Activated naive CD8-positive, alpha-beta T cell treated with anti-CD3 and anti-CD28 coated beads, Interleukin-2, amount 50 U/mL, for 24 hours (primary cell): ENCODE results near the gene NRXN3.
A peak's percentile ranks its signal among the peaks of the same experiment; 100 is the strongest.
"Not testable (repeated sequence)": the region's sequence is repeated elsewhere in the genome, so short reads cannot be mapped to it uniquely, and the experiment has no call there.

Source experiments
- ATAC-seq: fragments of 150-1000 bp; cut with Tn5 transposase; one replicate; pipeline ENCODE4 v1.10.0; 2021
- DNase-seq: peaks from one replicate; pipeline ENCODE4 v3.0.0; 2021
- H3K27ac Mint-ChIP-seq: one replicate; pipeline ENCODE4 v1.8.0; 2021; ENCODE audit warnings: mild to moderate bottlenecking, mixed read lengths
- H3K27me3 Mint-ChIP-seq: one replicate; pipeline ENCODE4 v1.8.0; 2021; ENCODE audit warnings: mixed read lengths
- H3K36me3 Mint-ChIP-seq: one replicate; pipeline ENCODE4 v1.8.0; 2021; ENCODE audit warnings: low read depth, mixed read lengths
- H3K4me1 Mint-ChIP-seq: one replicate; pipeline ENCODE4 v1.8.0; 2021; ENCODE audit warnings: mixed read lengths
- H3K4me3 Mint-ChIP-seq: one replicate; pipeline ENCODE4 v1.8.0; 2021; ENCODE audit warnings: mild to moderate bottlenecking, moderate library complexity, mixed read lengths
- H3K9me3 Mint-ChIP-seq: one replicate; pipeline ENCODE4 v1.8.0; 2021; ENCODE audit warnings: mixed read lengths

NRXN3 gene

GRCh38 chr14:78524196-78524595, 354.0 kb downstream of the NRXN3 start:
- peaks cover 7% of the 10 kb centered on the region for H3K9me3 Mint-ChIP-seq
- H3K27ac Mint-ChIP-seq: no peak overlapping the region
- no peak for DNase-seq
- no peaks in the 10 kb centered on the region for H3K27me3 Mint-ChIP-seq
- ATAC-seq: no peak
- no peak overlapping the region for H3K4me3 Mint-ChIP-seq
- no peaks in the 10 kb centered on the region for H3K4me1 Mint-ChIP-seq
- H3K36me3 Mint-ChIP-seq: no peaks in the 10 kb centered on the region

GRCh38 chr14:78524766-78525165, 354.6 kb downstream of the NRXN3 start:
- H3K4me3 Mint-ChIP-seq: no peak overlapping the region
- H3K27ac Mint-ChIP-seq: no peak overlapping the region
- DNase-seq: no peak
- no peaks in the 10 kb centered on the region for H3K36me3 Mint-ChIP-seq
- H3K4me1 Mint-ChIP-seq: no peaks in the 10 kb centered on the region
- H3K9me3 Mint-ChIP-seq: peaks cover 7% of the 10 kb centered on the region
- no peak for ATAC-seq
- H3K27me3 Mint-ChIP-seq: peaks cover 3% of the 10 kb centered on the region

DNA sequence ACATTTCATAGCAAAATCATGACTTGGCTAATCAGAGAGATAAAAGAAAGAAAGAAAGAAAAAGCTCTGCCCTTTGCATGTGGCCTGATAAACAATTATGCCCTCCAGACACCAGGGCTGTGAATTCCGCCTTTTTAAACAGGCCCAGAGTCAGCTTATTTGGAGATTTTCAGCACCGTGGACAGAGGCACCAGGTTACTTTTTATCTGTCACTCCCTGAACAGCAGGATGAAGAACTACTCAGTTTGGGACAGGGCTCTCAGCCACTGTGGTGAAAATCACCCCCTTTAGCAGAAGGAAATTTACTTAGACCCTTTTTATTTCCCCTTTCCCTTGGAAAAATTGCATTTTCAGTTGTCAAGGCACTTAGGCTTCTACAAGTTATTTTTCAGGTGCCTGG, 359.9 kb downstream of the NRXN3 start:
- H3K4me1 Mint-ChIP-seq: no peaks in the 10 kb centered on the region
- H3K27ac Mint-ChIP-seq: no peak overlapping the region
- DNase-seq: peak; percentile 4
- H3K9me3 Mint-ChIP-seq: peaks cover 26% of the 10 kb centered on the region
- peaks cover 3% of the 10 kb centered on the region for H3K27me3 Mint-ChIP-seq
- H3K36me3 Mint-ChIP-seq: no peaks in the 10 kb centered on the region
- no peak for ATAC-seq
- no peak overlapping the region for H3K4me3 Mint-ChIP-seq

GRCh38 chr14:78534141-78534540, 364.0 kb downstream of the NRXN3 start:
- H3K27ac Mint-ChIP-seq: no peak overlapping the region
- H3K27me3 Mint-ChIP-seq: peaks cover 3% of the 10 kb centered on the region
- no peak for ATAC-seq

GRCh38 chr14:78535041-78535440, 364.9 kb downstream of the NRXN3 start:
- Mint-ChIP-seq H3K36me3 (no peaks in the 10 kb centered on the region), H3K27me3 (no peaks in the 10 kb centered on the region), H3K4me1 (no peaks in the 10 kb centered on the region), H3K4me3 (no peak overlapping the region), H3K27ac (no peak overlapping the region), H3K9me3 (peaks cover 19% of the 10 kb centered on the region)
- DNase-seq (no peak), ATAC-seq (no peak)

More at GRCh38 chr14:78534141-78534540, 364.0 kb downstream of the NRXN3 start:
- no peak for DNase-seq
- no peaks in the 10 kb centered on the region for H3K36me3 Mint-ChIP-seq
- H3K4me1 Mint-ChIP-seq: no peaks in the 10 kb centered on the region
- H3K9me3 Mint-ChIP-seq: peaks cover 19% of the 10 kb centered on the region
- no peak overlapping the region for H3K4me3 Mint-ChIP-seq

- ATAC-seq, H3K36me3 Mint-ChIP-seq, DNase-seq, H3K9me3 Mint-ChIP-seq, H3K27ac Mint-ChIP-seq, H3K4me3 Mint-ChIP-seq, H3K4me1 Mint-ChIP-seq, H3K27me3 Mint-ChIP-seq: not testable (repeated sequence)
These were observed 371.6 kb downstream of the NRXN3 start for GRCh38 chr14:78541788-78542187.

- Mint-ChIP-seq H3K9me3 (no peaks in the 10 kb centered on the region), H3K27ac (no peak overlapping the region), H3K27me3 (peaks cover under 1% of the 10 kb centered on the region), H3K4me1 (no peaks in the 10 kb centered on the region), H3K4me3 (no peak overlapping the region), H3K36me3 (no peaks in the 10 kb centered on the region)
- ATAC-seq: no peak
- DNase-seq: no peak
These were observed 373.3 kb downstream of the NRXN3 start for GRCh38 chr14:78543433-78543832.

DNA sequence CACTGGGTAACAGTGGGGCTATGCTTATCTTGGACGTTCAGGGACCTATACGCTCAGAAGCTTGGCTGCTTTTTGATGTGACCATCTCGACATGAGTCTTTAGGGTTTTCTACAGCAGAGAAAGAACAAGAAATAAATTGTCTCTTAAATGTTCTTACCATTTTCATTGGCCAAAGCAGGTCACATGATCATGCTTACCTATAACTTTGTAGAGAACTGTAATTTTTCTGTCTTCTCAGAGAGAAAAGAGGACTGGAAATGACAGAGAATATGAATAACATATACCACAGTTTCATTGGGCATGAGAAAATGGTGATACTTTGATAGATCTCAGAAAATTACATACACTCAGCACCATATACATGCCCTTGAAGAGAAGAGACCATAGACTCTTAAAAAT, 390.9 kb downstream of the NRXN3 start:
- no peak for DNase-seq
- ATAC-seq: no peak
- no peak overlapping the region for H3K4me3 Mint-ChIP-seq
- no peaks in the 10 kb centered on the region for H3K9me3 Mint-ChIP-seq
- H3K27ac Mint-ChIP-seq: no peak overlapping the region
- no peaks in the 10 kb centered on the region for H3K4me1 Mint-ChIP-seq
- no peaks in the 10 kb centered on the region for H3K36me3 Mint-ChIP-seq
- H3K27me3 Mint-ChIP-seq: peaks cover 3% of the 10 kb centered on the region

DNA sequence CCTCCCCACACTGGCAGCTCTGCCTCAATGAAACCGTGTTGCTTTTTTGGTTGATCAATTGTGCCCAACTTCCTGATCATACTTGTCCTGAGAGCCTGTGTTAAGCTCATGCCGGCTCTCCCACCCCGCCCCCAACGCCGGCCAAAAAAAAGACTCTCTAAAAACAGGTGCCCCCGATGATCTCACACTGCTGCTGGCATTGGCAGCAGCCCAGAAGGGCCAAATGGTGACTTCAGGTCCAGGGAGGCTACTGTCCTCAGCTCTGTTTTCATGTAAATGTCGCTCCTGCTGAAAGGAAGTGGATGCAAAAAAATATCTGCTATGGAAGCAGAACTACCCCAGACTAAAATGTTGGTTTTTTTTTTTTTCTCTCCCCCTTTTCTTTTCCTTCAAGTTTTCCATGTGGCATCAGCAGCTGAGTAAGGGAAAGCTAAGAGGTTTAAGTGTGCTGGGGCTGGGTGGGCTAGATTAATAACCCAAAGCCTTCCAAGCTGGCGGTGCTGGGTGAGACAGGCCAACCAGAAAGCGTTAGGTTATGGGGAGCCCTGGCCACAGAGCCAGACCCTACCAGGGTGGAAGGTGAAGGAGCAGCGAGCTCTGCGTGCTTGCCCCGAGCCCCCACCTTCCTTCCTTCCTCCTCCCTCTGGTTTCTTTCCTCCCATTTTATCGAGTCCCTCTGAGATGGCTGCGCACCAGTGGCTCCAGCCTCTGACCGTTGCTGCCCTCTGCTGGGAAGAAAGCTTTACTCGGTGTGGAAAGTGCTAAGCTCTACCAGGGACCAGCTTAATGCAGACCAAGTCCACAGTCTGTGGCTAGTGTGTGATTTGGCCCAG, 396.1 kb downstream of the NRXN3 start:
- Mint-ChIP-seq H3K4me3 (peak overlapping the region; percentile 11), H3K36me3 (no peaks in the 10 kb centered on the region), H3K27ac (no peak overlapping the region), H3K9me3 (no peaks in the 10 kb centered on the region), H3K27me3 (no peaks in the 10 kb centered on the region), H3K4me1 (no peaks in the 10 kb centered on the region)
- peak; percentile 74 for DNase-seq
- ATAC-seq: peak; percentile 76

DNA sequence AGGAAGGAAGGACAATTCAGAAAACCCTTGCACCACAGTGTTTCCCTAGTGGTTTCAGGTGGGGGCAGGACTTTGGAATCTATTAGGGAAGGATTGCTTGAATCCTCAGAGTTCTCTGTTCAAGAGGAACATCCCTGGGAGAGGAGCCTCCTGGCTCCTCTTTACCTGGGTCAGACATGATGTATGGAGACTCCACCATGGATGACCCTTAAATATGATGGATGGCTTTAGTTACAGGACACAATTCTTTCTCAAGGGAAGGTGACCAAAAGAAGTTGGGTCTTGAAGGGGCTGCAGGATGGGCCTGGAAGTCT, 396.6 kb downstream of the NRXN3 start:
- H3K27me3 Mint-ChIP-seq: no peaks in the 10 kb centered on the region
- no peak overlapping the region for H3K27ac Mint-ChIP-seq
- H3K9me3 Mint-ChIP-seq: no peaks in the 10 kb centered on the region
- peak; percentile 12 for ATAC-seq
- no peaks in the 10 kb centered on the region for H3K4me1 Mint-ChIP-seq
- H3K36me3 Mint-ChIP-seq: no peaks in the 10 kb centered on the region
- H3K4me3 Mint-ChIP-seq: no peak overlapping the region
- DNase-seq: no peak

- H3K36me3 Mint-ChIP-seq: no peaks in the 10 kb centered on the region
- peaks cover 3% of the 10 kb centered on the region for H3K9me3 Mint-ChIP-seq
- no peak overlapping the region for H3K4me3 Mint-ChIP-seq
- H3K4me1 Mint-ChIP-seq: no peaks in the 10 kb centered on the region
- ATAC-seq (no peak), DNase-seq (no peak)
- H3K27me3 Mint-ChIP-seq: no peaks in the 10 kb centered on the region
- H3K27ac Mint-ChIP-seq: no peak overlapping the region
These were observed 397.2 kb downstream of the NRXN3 start for GRCh38 chr14:78567343-78567742.

DNA sequence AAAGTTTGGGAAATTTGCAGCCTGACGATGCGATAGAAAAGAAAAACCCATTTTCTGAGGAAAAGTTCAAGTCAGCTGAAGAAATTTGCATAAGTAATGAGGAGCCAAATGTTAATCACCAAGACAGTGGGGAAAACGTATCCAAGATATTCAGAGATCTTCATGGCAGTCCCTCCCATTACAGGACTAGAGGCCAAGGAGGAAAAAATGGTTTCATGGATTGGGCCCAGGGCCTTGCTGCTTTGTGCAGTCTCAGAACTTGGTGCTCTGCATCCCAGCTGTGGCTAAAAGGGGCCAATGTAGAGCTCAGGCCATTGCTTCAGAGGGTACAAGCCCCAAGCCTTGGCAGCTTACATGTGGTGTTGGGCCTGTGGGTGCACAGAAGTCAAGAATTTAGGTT, 403.6 kb downstream of the NRXN3 start:
- DNase-seq, H3K27ac Mint-ChIP-seq, ATAC-seq, H3K4me3 Mint-ChIP-seq, H3K27me3 Mint-ChIP-seq, H3K4me1 Mint-ChIP-seq, H3K36me3 Mint-ChIP-seq: not testable (repeated sequence)
- peaks cover 21% of the 10 kb centered on the region for H3K9me3 Mint-ChIP-seq

- H3K36me3 Mint-ChIP-seq: peaks cover 4% of the 10 kb centered on the region
- H3K4me3 Mint-ChIP-seq: no peak overlapping the region
- no peak overlapping the region for H3K27ac Mint-ChIP-seq
- no peaks in the 10 kb centered on the region for H3K27me3 Mint-ChIP-seq
- H3K4me1 Mint-ChIP-seq: no peaks in the 10 kb centered on the region
- peaks cover 21% of the 10 kb centered on the region for H3K9me3 Mint-ChIP-seq
- no peak for ATAC-seq
- no peak for DNase-seq
These were observed 406.4 kb downstream of the NRXN3 start for GRCh38 chr14:78576437-78577166.

- H3K27me3 Mint-ChIP-seq: no peaks in the 10 kb centered on the region
- no peaks in the 10 kb centered on the region for H3K36me3 Mint-ChIP-seq
- ATAC-seq (no peak), DNase-seq (no peak)
- H3K4me1 Mint-ChIP-seq: no peaks in the 10 kb centered on the region
- no peak overlapping the region for H3K27ac Mint-ChIP-seq
- no peak overlapping the region for H3K4me3 Mint-ChIP-seq
- H3K9me3 Mint-ChIP-seq: no peaks in the 10 kb centered on the region
These were observed 411.1 kb downstream of the NRXN3 start for GRCh38 chr14:78581229-78581628.

- Mint-ChIP-seq H3K36me3 (no peaks in the 10 kb centered on the region), H3K27ac (no peak overlapping the region), H3K4me1 (no peaks in the 10 kb centered on the region), H3K4me3 (no peak overlapping the region), H3K9me3 (no peaks in the 10 kb centered on the region), H3K27me3 (peaks cover 2% of the 10 kb centered on the region)
- DNase-seq (no peak), ATAC-seq (no peak)
These were observed 416.5 kb downstream of the NRXN3 start for GRCh38 chr14:78586681-78587080.
